HG02970 (cell line): ENCODE results near the gene UTP25.

Experiments
- ATAC-seq: cut with Tn5 transposase; IDR thresholded peaks from one replicate; pipeline ENCODE4 v1.9.1; 2021; ENCODE audit warnings: mild to moderate bottlenecking, moderate library complexity, moderate number of reproducible peaks; ENCODE audit not compliant: unreplicated experiment, low FRiP score

UTP25 gene

GRCh38 chr1:209837671-209838070, 9.9 kb downstream of the UTP25 start:
- no peak for ATAC-seq

DNA sequence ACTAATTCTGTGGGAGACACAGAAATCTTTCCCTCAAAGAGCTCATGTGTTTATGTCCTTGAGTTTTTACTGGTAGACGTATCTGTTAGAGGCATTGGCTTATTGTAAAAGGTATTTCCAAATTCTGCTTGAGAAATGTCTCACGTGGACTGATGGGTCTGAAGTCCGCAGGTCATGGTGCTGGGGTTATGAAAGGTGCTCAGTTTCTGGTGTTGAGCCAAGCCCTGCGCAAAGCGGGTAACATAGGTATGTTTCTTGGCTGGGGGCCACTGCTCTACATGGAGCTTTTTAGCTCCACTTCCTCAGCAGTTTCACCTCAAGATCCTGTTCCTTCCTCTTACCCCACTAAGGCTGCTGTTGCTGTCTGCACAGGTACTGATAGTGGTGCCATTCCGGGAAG, 10.8 kb downstream of the UTP25 start:
- no peak for ATAC-seq

DNA sequence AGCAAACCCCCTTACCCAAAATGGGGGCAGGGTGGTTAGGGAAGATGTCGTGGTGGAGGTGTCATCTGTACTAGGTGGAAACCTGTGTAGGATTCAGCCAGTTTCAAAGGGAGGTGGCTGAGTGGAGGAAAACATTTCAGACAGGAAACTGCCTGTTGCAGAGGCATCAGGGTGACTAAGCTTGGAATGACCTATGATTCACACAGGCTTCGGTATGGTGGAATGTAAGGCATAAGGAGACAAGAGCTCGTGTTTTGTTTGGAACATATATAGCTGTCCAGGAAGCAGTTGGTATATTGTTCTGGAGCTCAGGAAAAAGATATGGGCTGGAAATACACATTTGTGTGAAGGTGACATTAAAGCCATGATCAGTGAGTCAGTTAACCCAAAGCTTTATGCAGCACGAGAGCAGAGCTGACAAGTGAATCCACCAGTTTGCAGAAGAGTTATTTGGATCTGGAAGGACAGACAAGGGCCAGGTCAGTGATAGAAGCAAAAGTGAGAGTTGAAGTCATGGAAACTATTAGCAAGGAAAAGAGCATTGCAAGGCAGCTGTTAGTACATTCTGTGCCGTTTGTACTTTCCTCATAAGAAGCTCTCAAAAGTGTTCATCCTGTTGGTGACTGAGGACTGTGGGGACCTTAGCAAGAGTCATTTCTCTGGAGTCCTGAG, 12.2 kb downstream of the UTP25 start:
- ATAC-seq, result no peak

DNA sequence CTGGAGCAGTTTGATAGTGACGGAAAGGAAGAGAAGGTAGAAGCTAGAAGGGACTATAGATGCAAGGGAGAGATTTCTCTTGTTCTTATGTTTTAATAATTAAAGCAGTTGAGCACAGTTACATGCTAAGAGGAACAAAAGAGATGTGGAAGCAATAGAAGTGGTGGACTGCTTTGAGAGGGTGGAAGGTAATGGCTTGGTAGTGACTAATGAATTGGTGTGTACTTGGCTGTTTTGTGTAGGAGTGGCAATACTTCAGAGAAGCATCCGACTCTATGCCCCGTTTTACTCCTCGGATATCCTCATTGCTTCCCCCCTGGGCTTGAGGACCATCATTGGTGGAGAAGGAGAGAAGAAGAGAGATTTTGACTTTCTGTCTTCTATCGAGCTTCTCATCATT, 12.8 kb downstream of the UTP25 start:
- ATAC-seq, result no peak

DNA sequence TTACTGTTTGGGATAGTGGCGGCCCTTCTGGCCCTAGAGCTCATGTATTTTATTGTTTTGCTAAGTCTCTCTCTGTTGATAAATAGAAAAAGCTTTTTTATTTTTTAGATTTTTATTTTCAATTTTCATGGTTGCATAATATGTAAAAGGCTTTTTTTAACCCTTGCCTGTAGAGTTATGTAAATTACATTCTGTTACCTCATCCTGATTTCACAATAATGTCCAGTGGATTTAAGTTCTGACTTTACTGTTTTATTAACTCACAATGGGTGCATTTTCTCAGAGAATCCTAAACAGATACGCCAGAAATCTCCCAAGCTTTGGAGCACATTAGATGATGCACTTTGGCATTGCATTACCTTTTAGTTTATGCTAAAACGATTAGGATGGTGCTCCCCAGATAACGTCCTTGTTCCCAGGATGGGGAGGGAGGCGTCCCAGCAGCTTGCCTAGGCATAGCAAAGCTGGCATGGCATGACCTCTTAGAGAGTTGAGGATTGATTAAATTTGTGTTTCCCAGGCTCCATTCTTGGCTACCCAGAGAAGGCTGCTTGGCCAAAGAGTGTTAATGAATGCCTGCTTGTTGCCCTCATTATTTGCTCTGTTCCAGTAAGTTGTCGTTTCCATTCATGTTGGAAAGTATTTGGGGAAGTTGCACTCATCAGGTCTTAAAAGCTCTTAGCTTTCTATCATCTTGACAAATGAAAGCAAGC, 17.1 kb downstream of the UTP25 start:
- no peak for ATAC-seq

DNA sequence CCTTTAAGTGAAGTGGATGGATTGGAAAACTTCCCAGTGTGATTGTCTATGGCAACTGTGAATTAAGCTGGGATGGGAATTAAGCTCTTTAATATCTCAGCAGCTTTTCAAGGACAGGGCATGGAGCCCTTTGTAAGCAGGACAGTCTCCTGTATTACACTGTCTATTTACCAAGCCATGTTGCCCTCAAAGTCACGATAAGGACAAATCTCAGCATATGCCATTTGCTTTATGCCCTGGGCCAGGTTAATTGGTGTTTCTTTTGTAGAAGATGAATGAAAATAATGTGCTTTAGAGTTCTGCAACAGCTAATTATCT, 17.6 kb downstream of the UTP25 start:
- no peak for ATAC-seq

DNA sequence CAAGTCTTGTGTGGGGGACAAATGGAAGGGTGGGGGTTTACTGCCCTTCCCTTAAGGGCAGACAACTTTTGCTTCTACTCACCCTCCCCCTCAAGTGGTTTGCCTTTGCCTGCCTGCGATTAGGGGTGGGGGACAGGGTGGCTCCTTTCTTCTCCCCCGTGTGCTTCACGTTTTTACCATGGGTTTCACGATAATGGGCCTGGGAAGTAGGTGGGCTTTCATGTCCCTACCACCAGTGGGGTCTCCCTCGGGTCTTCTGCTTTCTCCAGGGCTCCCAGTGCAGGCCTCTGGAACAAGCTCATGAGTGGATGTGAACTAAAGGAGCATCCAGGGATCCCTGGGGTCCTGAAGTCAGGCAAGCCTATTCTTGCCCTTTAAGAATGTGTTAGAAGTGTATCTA, 21.6 kb downstream of the UTP25 start:
- no peak for ATAC-seq

DNA sequence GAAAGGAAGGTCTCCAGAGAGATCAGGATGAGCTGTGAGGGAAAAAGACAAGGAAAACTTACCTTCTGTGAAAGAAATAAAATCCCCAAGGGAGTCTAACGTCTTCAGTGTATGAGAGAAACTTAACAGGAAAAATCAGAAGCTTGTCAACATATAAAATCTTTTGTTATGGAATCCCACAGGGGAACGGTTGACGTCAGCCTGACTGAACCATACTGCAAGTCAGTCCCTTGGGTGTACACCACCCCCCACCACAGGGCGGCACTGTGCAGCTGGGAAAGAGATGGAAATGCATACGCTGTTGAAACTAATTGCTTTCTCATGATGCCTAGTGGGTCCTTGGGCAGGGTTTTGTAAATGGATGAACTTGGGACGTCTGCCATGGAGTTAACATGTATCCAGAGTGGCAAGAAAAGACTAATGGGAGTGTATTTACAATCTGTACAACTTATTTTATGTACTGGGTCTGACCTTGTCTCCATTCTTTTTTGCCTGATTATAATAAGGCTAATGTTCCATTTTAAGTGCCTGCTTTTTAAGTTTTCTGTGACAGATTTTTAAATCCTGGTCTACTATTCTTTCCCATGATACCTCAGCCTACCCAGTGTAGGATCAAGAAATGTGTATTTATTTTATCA, 22.7 kb downstream of the UTP25 start:
- ATAC-seq, result no peak

DNA sequence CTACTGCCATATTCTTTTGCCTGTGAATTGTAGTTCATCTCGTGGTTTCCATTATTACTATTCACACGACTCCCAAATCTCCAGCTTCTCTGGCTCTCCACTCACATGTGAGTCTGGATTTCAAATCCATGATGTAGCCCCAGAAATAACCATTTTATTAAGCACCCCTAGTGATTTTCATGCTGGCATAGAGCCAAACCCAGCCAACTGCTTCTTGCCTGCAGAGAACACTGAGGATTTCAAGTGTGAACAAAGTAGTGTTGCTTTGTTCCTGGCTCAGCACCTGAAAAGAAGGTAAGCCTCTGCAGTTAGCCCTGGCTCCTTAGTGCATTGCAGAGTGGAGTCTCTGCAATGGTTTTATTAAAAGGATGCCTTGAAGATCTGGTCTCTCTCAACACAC, 25.9 kb downstream of the UTP25 start:
- no peak for ATAC-seq

GRCh38 chr1:209854196-209854595, 26.4 kb downstream of the UTP25 start:
- ATAC-seq, result no peak

DNA sequence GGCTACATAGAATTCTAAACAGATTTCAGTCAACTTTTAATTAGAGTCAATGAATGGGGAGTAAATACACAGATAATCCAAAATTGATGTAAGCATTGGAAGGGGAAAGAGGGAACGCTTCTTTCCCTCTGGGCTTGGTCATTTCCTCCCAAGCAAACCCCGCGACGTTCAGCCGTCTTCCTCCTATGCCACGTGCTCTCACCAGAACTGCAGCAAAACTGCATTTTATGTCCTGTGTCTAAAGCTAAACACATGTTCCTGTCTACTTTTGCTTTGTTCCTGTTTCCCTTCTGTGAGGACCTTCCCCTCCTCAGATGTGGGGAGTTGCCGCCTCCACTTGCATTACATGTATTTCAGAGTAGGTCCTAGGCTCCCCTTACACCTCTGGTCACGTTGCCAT, 27.2 kb downstream of the UTP25 start:
- no peak for ATAC-seq

- ATAC-seq, result no peak
Measured at GRCh38 chr1:209855623-209856022, 27.9 kb downstream of the UTP25 start.

DNA sequence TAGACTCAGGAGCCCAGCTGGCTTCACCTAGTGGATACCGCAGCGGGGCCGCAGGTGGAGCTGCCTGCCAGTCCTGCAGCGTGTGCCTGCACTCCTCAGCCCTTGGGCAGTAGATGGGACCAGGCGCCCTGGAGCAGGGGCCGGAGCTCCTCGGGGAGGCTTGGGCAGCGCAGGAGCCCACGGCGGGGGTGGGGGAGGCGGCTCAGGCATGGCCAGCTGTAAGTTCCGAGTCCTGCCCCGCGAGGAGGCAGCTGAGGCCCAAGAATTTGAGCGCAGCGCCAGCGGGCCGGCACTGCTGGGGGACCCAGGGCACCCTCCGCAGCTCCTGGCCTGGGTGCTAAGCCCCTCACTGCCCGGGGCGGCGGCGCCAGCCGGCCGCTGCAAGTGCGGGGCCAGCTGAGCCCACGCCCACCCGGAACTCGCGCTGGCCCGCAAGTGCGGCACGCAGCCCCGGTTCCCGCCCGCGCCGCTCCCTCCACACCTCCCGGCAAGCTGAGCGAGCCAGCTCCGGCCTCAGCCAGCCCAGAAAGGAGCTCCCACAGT, 30.9 kb downstream of the UTP25 start:
- ATAC-seq, result no peak

DNA sequence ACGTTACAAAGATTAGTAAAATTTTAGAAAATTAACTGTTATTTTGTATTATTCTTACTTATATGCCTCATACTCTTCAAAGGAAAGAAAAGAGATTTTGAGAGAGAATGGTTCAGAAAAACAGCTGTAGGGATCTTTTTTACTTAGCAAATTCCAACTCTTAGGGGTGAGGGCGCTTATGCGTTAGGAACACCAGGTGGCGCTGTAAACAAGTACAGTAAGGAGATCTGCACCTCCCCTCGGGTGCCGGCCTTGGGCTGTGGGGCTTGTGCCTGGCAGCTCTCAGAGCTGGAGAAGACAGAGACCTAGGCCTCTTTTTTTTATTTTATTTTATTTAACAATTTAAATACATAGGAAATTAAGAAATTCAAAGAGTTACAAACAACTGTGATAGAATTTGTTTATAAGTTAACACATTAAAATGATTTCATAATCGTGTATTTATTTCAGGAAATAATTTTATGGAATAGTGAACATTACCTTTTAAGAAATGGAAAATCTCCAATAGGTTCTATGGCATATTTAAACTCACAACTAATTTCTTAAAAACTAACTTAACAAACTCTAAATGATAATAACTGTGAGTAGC, 32.6 kb downstream of the UTP25 start:
- peak; percentile 83 for ATAC-seq

- ATAC-seq, result no peak
Measured at GRCh38 chr1:209861242-209861641, 33.5 kb downstream of the UTP25 start.

DNA sequence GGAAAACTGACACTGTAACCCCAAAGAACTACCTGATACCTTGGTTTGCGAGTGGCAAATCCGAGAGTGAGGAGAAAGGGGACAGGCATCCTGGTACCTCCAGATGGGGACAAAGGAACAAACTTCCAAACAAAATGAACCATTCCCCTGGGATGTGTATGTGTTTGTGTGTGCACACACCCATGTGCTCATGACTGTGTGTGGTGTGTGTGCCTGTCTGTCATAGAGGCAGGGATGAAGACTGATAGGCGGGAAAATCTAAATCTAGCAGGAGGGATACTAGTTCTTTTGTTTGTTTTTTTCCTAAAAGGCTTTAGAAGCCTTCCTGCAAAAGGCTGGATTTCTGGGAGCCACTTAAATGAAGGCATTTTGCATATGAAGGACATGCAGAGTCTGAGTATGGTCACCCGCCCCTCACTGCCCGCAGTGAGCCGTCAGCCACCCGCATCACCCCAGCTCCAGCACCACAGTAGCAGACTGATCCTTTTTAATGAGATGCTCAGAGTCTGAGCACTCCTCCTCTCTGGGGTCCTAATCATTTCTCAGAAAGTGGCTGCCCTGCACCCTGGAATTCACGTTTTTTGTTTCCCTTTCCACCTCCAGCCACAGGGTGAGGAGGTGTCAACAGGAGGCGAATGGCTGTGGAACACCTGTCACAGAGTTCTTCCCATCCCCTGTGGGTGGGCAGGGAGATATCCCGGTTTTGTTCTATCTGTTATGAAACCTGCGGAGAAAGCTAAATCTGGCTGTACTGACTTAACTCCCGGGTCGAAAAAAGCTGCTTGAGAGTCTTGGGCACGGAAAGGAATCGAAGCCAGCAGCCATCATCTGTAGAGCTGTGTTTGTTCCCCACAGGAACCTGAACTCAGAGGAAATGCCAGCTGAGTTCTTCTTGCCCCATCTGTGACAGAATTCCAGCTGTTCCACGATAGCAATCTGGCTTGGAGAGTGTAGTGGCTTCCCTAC, 34.9 kb downstream of the UTP25 start:
- ATAC-seq, result no peak

DNA sequence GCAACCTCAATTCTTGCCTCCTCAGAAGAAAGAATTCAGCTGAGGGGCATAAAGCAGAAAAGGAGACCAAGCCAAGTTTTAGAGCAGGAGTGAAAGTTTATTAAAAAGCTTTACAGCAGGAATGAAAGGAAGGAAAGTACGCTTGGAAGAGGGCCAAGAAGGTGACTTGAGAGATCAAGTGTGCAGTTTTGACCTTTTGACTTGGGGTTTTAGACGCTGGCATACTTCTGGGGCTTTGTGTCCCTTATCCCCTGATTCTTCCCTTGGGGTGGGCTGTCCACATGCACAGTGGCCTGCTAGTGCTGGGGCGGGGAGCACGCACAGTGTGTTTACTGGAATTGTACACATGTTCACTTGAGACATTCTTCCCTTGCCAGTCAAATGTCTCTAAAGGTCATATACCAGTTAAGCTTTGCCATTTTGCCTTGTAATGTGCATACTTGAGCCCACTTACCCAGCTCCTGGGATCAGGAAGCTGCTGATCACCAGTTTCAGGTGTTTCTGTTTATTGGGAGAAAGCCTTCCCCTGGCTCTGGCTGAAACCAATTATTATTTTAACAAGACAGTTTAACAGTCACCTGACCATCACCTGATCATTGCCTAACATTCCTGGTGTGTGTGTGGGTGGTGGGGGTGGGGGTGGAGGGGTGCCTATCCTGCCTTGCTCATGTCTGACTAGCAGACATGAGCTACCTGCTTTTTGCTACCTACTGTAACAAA, 36.2 kb downstream of the UTP25 start:
- ATAC-seq, result no peak

DNA sequence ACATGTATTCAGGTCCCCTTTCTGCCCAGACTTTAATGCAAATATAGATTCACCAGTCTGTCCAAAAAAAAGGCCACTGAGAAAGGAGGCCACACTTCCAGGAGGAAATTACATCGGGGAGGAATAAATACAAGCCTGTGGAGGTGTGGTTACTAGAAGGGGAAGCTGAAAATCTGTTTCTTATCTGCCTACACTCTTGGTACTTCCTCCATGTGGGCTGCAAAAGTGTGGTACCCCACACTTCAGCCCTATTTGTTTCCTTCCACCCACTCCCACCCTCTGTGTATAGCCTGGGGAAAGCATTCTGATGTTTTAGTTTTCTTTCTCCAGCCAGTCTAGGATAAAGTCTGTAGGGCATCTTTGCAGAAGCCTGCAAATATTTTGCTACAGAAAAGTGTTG, 38.4 kb downstream of the UTP25 start:
- no peak for ATAC-seq

- ATAC-seq, result no peak
Measured at GRCh38 chr1:209869291-209870149, 41.7 kb downstream of the UTP25 start.
